ENCODE measurements around the gene CLCA1. TPM values are rescaled to one million over a fixed set of nuclear protein-coding genes. Genes with fewer than 3 reads are reported as not detected.

Gene CLCA1
- total RNA-seq, 4 donors from 2014 or later = not detected

GRCh38 chr1:86520789-86521521, 52.2 kb downstream of the CLCA1 start:
- 83 to 95% methylated on average over 4 of the region's 4 CpGs for WGBS, 2 donors
- intact Hi-C loops (cut with DNase I; ENCODE audit: low total_unique reads) = no loop called here
- TF ChIP-seq POLR2A (IDR thresholded peaks at IDR 0.05) (no peak), CTCF (IDR thresholded peaks at IDR 0.05) (no peak)
- no peak overlapping the region for H3K4me3 ChIP-seq (ENCODE audit: low read depth, poor library complexity, severe bottlenecking)
- no peak for DNase-seq (ENCODE audit: low spot score in 2 of 2)

GRCh38 chr1:86521522-86521891, 52.8 kb downstream of the CLCA1 start:
- no peak for DNase-seq (ENCODE audit: low spot score in 2 of 2)
- 76 to 77% methylated on average over 2 of the region's 2 CpGs for WGBS, 2 donors
- intact Hi-C loops (cut with DNase I; ENCODE audit: low total_unique reads) = no loop called here
- TF ChIP-seq POLR2A (IDR thresholded peaks at IDR 0.05) (no peak), CTCF (IDR thresholded peaks at IDR 0.05) (no peak)
- H3K4me3 ChIP-seq (ENCODE audit: low read depth, poor library complexity, severe bottlenecking) = no peak overlapping the region

- DNase-seq (ENCODE audit: low spot score in 2 of 2) = no peak
- TF ChIP-seq CTCF (IDR thresholded peaks at IDR 0.05) (no peak), POLR2A (IDR thresholded peaks at IDR 0.05) (no peak)
- no peak overlapping the region for H3K4me3 ChIP-seq (ENCODE audit: low read depth, poor library complexity, severe bottlenecking)
- WGBS, 2 donors = 53 to 66% methylated on average over 3 of the region's 3 CpGs
- intact Hi-C loops (cut with DNase I; ENCODE audit: low total_unique reads) = no loop called here
These were observed 53.5 kb downstream of the CLCA1 start for GRCh38 chr1:86522240-86522639.

- 96 to 98% methylated on average over 23 to 32 of the region's 32 CpGs for WGBS, 2 donors
- no peak for DNase-seq (ENCODE audit: low spot score in 2 of 2)
- intact Hi-C loops (cut with DNase I; ENCODE audit: low total_unique reads) = no loop called here
- H3K4me3 ChIP-seq (ENCODE audit: low read depth, poor library complexity, severe bottlenecking) = no peak overlapping the region
- TF ChIP-seq CTCF (IDR thresholded peaks at IDR 0.05) = no peak
- no peak for TF ChIP-seq POLR2A (IDR thresholded peaks at IDR 0.05)
These were observed 55.1 kb downstream of the CLCA1 start for GRCh38 chr1:86523670-86524354.

- TF ChIP-seq CTCF (IDR thresholded peaks at IDR 0.05) (no peak), POLR2A (IDR thresholded peaks at IDR 0.05) (no peak)
- DNase-seq (ENCODE audit: low spot score in 2 of 2) = no peak
- no peak overlapping the region for H3K4me3 ChIP-seq (ENCODE audit: low read depth, poor library complexity, severe bottlenecking)
- intact Hi-C loops (cut with DNase I; ENCODE audit: low total_unique reads) = no loop called here
- 79 to 87% methylated on average over 4 of the region's 4 CpGs for WGBS, 2 donors
These were observed 58.6 kb downstream of the CLCA1 start for GRCh38 chr1:86527306-86527705.

All from lower leg skin (tissue), 4 donors.